HG03457 (cell line): ENCODE data around the gene SRPK2.
"Not testable (repeated sequence)": the region's sequence is repeated elsewhere in the genome, so short reads cannot be mapped to it uniquely, and the experiment has no call there.

Experiments
- ATAC-seq: cut with Tn5 transposase; IDR thresholded peaks from one replicate; pipeline ENCODE4 v1.9.1; 2021; ENCODE audit warnings: moderate number of reproducible peaks; ENCODE audit not compliant: unreplicated experiment

Gene SRPK2

DNA sequence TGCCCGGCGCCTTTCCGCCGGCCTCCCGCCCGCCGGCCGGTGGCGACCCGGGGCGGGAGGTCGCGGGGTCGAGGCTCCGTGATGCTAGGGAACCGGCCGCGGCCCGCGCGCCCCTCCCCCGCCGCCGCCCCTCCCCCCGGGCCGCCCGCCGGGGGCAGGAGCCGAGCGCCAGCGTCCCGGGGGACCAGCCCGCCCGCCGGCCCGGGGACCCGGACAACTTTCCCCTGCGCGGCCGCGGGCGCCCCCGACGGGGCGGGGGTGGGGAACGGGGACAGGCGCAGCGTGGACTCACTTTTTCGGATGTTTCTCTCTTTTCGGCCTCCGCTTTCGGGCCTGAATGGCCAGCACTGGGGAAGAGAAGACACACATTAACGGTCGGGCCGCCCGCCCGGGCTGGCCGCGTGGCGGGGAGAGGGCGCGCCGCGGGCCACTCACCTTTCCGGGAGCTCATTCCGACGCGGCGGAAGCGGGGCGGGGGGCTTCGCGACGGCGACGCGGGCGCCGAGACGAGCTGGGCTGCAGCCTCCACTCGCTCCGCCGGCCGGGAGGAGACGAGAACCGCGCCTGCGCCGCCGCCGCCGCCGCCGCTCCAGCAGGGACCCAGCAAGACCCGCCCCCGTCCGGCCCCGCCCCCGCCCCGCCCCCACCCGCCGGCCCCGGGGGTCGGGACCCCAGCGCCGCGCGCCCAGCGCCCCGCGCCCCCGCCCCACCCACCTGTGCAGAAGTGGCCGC lies at the start of gene SRPK2:
Gene SRPK2, minus strand, starts transcription at position 566 of the 732 bp plus-strand sequence.
- peak; percentile 69 for ATAC-seq

DNA sequence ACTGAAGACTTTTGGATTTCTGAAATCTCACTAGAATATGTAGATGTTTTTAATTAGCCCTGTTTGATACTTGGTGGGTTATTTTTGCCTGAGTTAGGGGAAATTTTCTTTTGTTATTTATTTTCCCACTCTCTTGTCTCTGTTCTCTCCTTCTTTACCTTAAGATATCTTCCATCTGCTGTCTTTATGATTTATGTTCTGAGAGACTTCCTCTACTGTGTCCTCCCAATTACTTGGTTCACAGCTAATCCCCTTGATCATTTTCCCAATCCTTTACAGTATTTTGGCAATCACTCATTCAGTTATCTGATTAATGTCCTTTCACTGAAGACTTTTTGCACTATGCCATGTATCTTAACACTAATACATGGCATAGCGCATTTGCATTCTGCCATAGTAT lies 49.5 kb upstream of the SRPK2 start:
- ATAC-seq = no peak

DNA sequence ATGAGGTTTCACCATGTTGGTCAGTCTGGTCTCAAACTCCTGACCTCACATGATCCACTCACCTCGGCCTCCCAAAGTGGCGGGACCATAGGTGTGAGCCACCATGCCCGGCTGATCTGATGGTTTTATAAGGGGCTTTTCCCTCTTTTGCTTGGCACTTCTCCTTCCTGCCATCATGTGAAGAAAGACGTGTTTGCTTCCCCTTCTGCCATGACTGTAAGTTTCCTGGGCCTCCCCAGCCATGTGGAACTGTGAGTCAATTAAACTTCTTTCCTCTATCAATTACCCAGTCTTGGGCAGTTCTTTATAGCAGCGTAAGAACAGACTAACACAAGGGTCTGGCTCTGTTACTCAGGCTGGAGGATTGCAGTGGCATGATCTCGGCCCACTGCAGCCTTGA lies 48.6 kb upstream of the SRPK2 start:
- ATAC-seq = not testable (repeated sequence)

DNA sequence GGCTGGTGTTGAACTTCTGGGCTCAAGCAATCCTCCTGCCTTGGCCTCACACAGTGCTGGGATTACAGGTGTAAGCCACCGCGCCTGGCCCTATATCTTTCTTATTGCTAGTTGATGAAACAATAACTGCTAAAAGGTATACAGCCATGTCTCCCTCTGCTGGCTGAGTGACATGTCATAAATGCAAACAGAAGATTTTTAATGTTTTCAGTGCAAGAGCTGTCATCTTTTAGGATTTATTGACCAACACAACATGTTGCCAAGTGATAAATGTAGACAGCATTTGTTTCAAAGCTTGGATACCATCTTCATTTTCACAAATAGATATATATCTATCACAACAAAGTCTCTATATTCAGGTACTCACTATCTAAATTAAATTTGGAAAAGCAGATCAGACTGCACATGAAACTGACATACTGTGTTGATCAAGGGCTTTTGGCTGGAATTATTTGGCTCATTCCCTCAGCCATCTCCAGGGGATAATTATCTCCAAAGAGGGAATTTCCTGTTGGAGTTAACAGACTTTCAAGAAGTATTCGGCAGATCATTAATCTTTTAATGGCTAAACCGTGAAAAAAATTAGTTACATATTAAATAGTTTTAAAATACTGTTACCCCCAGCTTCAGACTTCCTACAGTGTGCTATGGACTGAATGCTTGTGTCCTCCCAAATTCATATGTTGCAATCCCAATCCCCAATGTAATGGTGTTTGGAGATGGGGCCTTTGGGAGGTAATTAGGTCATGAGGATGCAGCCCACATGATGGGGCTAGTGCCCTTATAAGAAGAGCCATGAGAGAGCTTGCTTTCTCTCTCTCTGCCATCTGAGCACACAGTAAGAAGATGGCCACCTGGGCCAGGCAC lies 41.3 kb upstream of the SRPK2 start:
- ATAC-seq = no peak

GRCh38 chr7:105426606-105427146 lies 38.0 kb upstream of the SRPK2 start:
- no peak for ATAC-seq

GRCh38 chr7:105423987-105424386 lies 35.3 kb upstream of the SRPK2 start:
- no peak for ATAC-seq

GRCh38 chr7:105413887-105414437 lies 25.2 kb upstream of the SRPK2 start:
- ATAC-seq = no peak

GRCh38 chr7:105410774-105411173 lies 22.1 kb upstream of the SRPK2 start:
- not testable (repeated sequence) for ATAC-seq

DNA sequence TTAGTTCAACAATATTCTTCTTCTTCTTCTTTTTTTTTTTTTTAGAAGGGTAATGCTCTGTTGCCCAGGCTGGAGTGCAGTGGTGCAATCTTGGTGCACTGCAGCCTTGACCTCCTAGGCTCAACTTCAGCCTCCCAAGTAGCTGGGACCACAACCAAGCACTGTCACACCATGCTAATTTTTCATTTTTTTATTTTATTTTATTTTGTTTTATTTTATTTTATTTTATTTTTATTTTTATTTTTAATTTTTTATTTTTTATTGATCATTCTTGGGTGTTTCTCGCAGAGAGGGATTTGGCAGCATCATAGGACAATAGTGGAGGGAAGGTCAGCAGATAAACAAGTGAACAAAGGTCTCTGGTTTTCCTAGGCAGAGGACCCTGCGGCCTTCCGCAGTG lies 21.1 kb upstream of the SRPK2 start:
- ATAC-seq = not testable (repeated sequence)

GRCh38 chr7:105408791-105409410 lies 20.2 kb upstream of the SRPK2 start:
- no peak for ATAC-seq

- ATAC-seq = no peak
Observed at GRCh38 chr7:105403128-105403527, 14.4 kb upstream of the SRPK2 start.

GRCh38 chr7:105402221-105403095 lies 13.7 kb upstream of the SRPK2 start:
- no peak for ATAC-seq

DNA sequence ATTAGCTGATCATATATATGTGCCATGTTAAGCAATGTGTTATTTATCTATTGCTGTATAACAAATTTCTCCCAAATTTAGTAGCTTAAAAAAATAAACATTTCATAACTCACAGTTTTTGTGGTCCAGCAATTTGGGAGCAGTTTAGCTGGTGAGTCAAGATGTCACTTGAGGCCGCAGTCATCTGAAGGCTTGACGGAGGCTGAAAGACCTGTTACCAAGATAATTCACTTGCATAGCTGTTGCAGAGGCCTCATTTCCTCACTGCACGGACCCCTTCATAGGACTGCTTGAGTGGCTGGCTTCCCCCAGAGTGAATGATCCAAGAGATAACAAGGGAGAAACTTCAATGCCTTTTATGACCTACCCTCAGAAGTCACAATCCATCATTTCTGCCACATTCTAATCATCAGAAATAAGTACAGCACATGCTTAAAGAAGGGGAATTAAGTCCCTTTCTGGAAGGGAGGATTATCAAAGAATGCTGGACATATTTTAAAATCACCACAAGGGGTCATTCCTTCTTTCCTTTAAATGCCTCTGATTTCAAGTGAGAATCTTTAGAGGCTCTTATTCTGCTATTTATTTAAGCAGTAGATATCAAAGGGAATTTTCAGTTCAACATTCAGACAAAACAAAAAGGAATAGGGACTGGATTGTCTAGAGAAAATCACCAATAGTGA lies 10.5 kb upstream of the SRPK2 start:
- ATAC-seq = no peak

GRCh38 chr7:105396566-105396965 lies 7.8 kb upstream of the SRPK2 start:
- no peak for ATAC-seq

DNA sequence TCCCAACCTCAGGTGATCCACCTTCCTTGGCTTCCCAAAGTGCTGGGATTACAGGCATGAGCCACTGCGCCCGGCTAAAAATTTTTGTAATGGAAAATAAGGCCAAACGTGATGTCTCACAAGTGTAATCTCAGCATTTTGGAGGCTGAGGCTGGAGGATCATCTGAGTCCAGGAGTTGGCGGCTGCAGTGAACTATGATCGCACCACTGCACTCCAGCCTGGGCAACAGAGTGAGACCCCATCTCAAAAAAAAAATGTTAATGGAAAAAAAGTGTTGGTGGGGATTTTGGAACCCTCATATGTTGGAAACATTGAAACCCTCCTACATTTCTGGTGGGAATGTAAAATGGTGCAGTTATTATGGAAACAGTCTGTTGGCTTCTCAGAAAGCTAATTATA lies 2.7 kb upstream of the SRPK2 start:
- ATAC-seq = no peak

GRCh38 chr7:105389889-105390288 lies 1.2 kb upstream of the SRPK2 start:
- no peak for ATAC-seq

DNA sequence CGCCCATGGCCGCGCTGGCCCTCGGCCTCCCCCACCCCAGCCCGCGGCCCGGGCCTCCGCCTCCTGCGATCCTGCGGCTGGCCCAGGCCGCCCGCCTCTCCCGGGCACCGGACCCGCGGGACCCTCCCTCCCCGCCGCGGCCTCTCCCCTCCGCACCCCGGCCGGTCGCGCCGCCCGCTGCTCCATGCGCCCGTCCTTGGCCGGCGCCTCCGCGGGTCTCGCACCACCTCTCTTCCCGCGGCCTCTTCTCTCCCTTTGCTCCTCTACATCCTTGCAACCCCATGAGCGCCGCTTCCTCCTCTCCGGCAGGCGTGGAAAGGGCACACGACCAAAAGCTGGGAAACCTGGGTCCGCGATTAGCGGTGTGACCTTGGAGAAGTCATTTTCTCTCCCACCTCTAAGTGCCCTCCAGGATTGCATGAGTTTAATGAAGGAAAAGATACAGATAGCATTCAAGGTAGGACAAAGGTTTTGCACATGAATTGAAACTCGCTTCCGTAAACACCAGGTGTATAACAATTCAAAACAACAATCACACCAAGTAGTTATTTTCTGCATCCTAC lies 448 bp upstream of the SRPK2 start:
- ATAC-seq = peak; percentile 8

- peak; percentile 23 for ATAC-seq
Observed at GRCh38 chr7:105387508-105388355, 989 bp downstream of the SRPK2 start.
